ENCODE results near the gene PCDHA5.
"Not testable (repeated sequence)": the region's sequence is repeated elsewhere in the genome, so short reads cannot be mapped to it uniquely, and the experiment has no call there.

Gene PCDHA5

GRCh38 chr5:140835622-140836510 is 14.5 kb downstream of the PCDHA5 start:
- FAIRE-seq: no peak
- TF ChIP-seq POLR2A (IDR thresholded peaks at IDR 0.05; ENCODE audit: low read depth, low read length): no peak
- no peak for DNase-seq (ENCODE audit: insufficient read length, low spot score)

GRCh38 chr5:140840978-140841962 is 19.9 kb downstream of the PCDHA5 start, which contains the start of gene PCDHA8:
PCDHA8 (plus strand) TSS chr5:140841187; CDS start chr5:140841322, 135 bp downstream.
- DNase-seq (ENCODE audit: insufficient read length, low spot score) (peak; percentile 23), FAIRE-seq (peak; percentile 62)
- no peak for TF ChIP-seq POLR2A (IDR thresholded peaks at IDR 0.05; ENCODE audit: low read depth, low read length)

GRCh38 chr5:140842798-140843733 is 21.7 kb downstream of the PCDHA5 start:
- FAIRE-seq (no peak), DNase-seq (ENCODE audit: insufficient read length, low spot score) (no peak)
- TF ChIP-seq POLR2A (IDR thresholded peaks at IDR 0.05; ENCODE audit: low read depth, low read length): no peak

GRCh38 chr5:140848139-140849102 is 27.0 kb downstream of the PCDHA5 start, which contains the start of gene PCDHA9:
PCDHA9 (plus strand) TSS chr5:140848382; CDS start chr5:140848496, 114 bp downstream.
- not testable (repeated sequence) for FAIRE-seq; DNase-seq (ENCODE audit: insufficient read length, low spot score)

- not testable (repeated sequence) for FAIRE-seq; DNase-seq (ENCODE audit: insufficient read length, low spot score)
These were observed 28.6 kb downstream of the PCDHA5 start for GRCh38 chr5:140849831-140850634.

- DNase-seq (ENCODE audit: insufficient read length, low spot score): no peak
- FAIRE-seq: no peak
- TF ChIP-seq POLR2A (IDR thresholded peaks at IDR 0.05; ENCODE audit: low read depth, low read length): no peak
These were observed 34.6 kb downstream of the PCDHA5 start, which contains the start of gene PCDHA10 for GRCh38 chr5:140855772-140856674. PCDHA10 (plus strand) TSS chr5:140855897; CDS start chr5:140856049, 152 bp downstream.

- FAIRE-seq: no peak
- no peak for DNase-seq (ENCODE audit: insufficient read length, low spot score)
- TF ChIP-seq POLR2A (IDR thresholded peaks at IDR 0.05; ENCODE audit: low read depth, low read length): no peak
These were observed 36.0 kb downstream of the PCDHA5 start for GRCh38 chr5:140857177-140857986.

- FAIRE-seq (no peak), DNase-seq (ENCODE audit: insufficient read length, low spot score) (no peak)
- no peak for TF ChIP-seq POLR2A (IDR thresholded peaks at IDR 0.05; ENCODE audit: low read depth, low read length)
These were observed 36.5 kb downstream of the PCDHA5 start for GRCh38 chr5:140857987-140858240.

- no peak for TF ChIP-seq POLR2A (IDR thresholded peaks at IDR 0.05; ENCODE audit: low read depth, low read length)
- no peak for DNase-seq (ENCODE audit: insufficient read length, low spot score)
- no peak for FAIRE-seq
These were observed 41.3 kb downstream of the PCDHA5 start for GRCh38 chr5:140862441-140863295.

All from H54 (cell line).